Caco-2 (cell line): ENCODE measurements around the gene EFCAB5. TPM values are rescaled to one million over a fixed set of nuclear protein-coding genes. Genes with fewer than 3 reads are reported as not detected.

Experiments used
- BruUV-seq: library from RNA; stranded (reverse); fragments of 400-500 nt; replicated peaks from 2 replicates; lab custom pipeline; 2021; lab: Mats Ljungman, UMichigan
- CTCF ChIA-PET: fragments of 300-600 bp; sonication (Branson Sonifier 250); formaldehyde crosslinking; loops from one replicate; lab custom pipeline; 2022; ENCODE audit warnings: antibody characterized with exemption; lab: Charles Lee
- POLR2A ChIA-PET: fragments of 300-600 bp; sonication (Branson Sonifier 250); formaldehyde crosslinking; loops from one replicate; lab custom pipeline; 2022; ENCODE audit warnings: antibody characterized with exemption; lab: Charles Lee
- DNase-seq, 2 experiments: peaks; one replicate each; pipeline versions ENCODE4 v3.0.0 to v3.0.0-alpha.2; 2020 to 2022
- H3K27me3 ChIP-seq: replicated peaks from 2 replicates; pipeline ENCODE4 v1.6.0; 2011; ENCODE audit warnings: low read length; ENCODE audit not compliant: control insufficient read depth, insufficient read depth
- H3K36me3 ChIP-seq: 2 replicates; pipeline ENCODE4 v1.5.1; 2011; ENCODE audit warnings: low read length; ENCODE audit not compliant: control insufficient read depth, insufficient read depth
- H3K4me1 ChIP-seq: fragments of 250-450 bp; sonication (Bioruptor Pico); 2 replicates; pipeline ENCODE4 v1.5.1; 2020; ENCODE audit warnings: mild to moderate bottlenecking
- H3K4me3 ChIP-seq: 2 replicates; pipeline ENCODE4 v1.5.1; 2011; ENCODE audit warnings: low read depth, mild to moderate bottlenecking, control low read depth, low read length
- H3K9me3 ChIP-seq: fragments of 250-450 bp; sonication (Bioruptor Pico); 2 replicates; pipeline ENCODE4 v1.5.1; 2020; ENCODE audit warnings: mild to moderate bottlenecking, moderate library complexity
- H3K27ac Mint-ChIP-seq: one replicate; pipeline ENCODE4 v1.8.0; 2022; ENCODE audit warnings: mixed read lengths; ENCODE audit not compliant: unreplicated experiment
- H3K27me3 Mint-ChIP-seq: one replicate; pipeline ENCODE4 v1.8.0; 2022; ENCODE audit warnings: mixed read lengths; ENCODE audit not compliant: insufficient read depth, unreplicated experiment
- H3K36me3 Mint-ChIP-seq: one replicate; pipeline ENCODE4 v1.8.0; 2022; ENCODE audit warnings: mild to moderate bottlenecking, mixed read lengths; ENCODE audit not compliant: insufficient read depth, unreplicated experiment
- H3K4me1 Mint-ChIP-seq: one replicate; pipeline ENCODE4 v1.8.0; 2022; ENCODE audit warnings: low read depth, mixed read lengths; ENCODE audit not compliant: unreplicated experiment
- H3K4me3 Mint-ChIP-seq: one replicate; pipeline ENCODE4 v1.8.0; 2022; ENCODE audit warnings: mild to moderate bottlenecking, moderate library complexity, mixed read lengths; ENCODE audit not compliant: unreplicated experiment
- H3K9me3 Mint-ChIP-seq: one replicate; pipeline ENCODE4 v1.8.0; 2022; ENCODE audit warnings: mixed read lengths; ENCODE audit not compliant: unreplicated experiment
- CTCF ChIP-seq, 2 experiments: fragments of 200-600 bp in 1 of 2; IDR thresholded peaks; 1 replicate in 1 of 2; 2 replicates in 1 of 2; pipeline versions ENCODE4 v1.5.1 to v1.8.0; 2011 to 2022; ENCODE audit warnings: antibody characterized with exemption in 1 of 2, control low read depth in 1 of 2, inconsistent platforms in 1 of 2, low read depth in 1 of 2, low read length in 1 of 2, mild to moderate bottlenecking in 1 of 2, moderate library complexity in 1 of 2; ENCODE audit not compliant: insufficient read depth in 1 of 2, severe bottlenecking in 1 of 2, unreplicated experiment in 1 of 2
- intact Hi-C: fragments of 100-400 bp; cut with micrococcal nuclease; formaldehyde crosslinking; loops from one replicate; pipeline ENCODE4 v1.10.0; 2022; ENCODE audit not compliant: unreplicated experiment
- total RNA-seq: library from RNA; stranded (reverse); gene quantifications from 2 replicates; pipeline ENCODE4 v1.2.3, GENCODE V29; 2022

EFCAB5 gene
- total RNA-seq, 1 experiment from 2014 or later: 0.43 TPM

DNA sequence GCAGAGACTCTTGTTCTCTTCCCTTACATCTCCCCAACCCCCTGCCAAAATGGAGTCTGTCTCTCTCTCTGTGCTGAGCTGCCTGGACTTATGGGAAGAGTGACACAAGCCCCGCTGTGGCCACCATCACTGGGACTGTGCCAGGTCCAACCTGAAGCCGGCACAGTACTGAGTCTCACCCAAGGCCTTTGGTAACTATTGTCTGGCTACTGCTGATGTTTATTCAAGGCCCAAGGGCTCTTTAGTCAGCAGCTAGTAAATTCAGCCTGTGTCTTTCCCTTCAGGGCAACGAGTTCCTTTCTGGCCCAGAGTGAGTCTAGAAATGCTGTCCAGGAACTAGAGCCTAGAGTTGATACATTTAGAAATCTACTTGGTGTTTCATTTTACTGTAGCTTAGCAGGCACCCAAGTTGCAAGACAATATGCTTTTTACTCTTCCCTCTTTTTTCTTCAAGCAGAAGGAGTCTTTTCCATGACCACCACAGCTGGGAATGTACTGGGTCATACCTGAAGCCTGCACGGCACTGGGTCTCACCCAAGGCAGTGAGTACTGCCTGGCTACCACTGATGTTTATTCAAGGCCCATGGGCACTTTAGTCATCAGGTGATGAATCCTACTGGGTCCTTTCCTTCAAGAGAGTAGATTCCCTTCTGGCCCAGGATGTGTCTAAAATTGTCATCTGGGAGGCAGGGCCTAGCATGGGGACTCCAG is 17.7 kb downstream of the EFCAB5 start:
- intact Hi-C loops: no loop called here
- H3K36me3 Mint-ChIP-seq: no peaks in the 10 kb centered on the region
- DNase-seq: no peak
- no peaks in the 10 kb centered on the region for H3K4me1 Mint-ChIP-seq
- no peak overlapping the region for H3K27ac Mint-ChIP-seq
- POLR2A ChIA-PET: no interaction called here
- H3K27me3 ChIP-seq: no peaks in the 10 kb centered on the region
- H3K4me3 Mint-ChIP-seq: no peak overlapping the region
- no peak overlapping the region for H3K4me3 ChIP-seq
- H3K9me3 Mint-ChIP-seq: peaks cover 19% of the 10 kb centered on the region
- peaks cover 7% of the 10 kb centered on the region for H3K9me3 ChIP-seq
- no peaks in the 10 kb centered on the region for H3K27me3 Mint-ChIP-seq
- CTCF ChIA-PET: no interaction called here
- BruUV-seq: no TSS peak
- no peak for TF ChIP-seq CTCF (IDR thresholded peaks at IDR 0.05; ENCODE audit: insufficient read depth in 1 of 2, low read depth in 1 of 2, low read length in 1 of 2, severe bottlenecking in 1 of 2, unreplicated experiment in 1 of 2)
- no peaks in the 10 kb centered on the region for H3K36me3 ChIP-seq
- H3K4me1 ChIP-seq: no peaks in the 10 kb centered on the region

DNA sequence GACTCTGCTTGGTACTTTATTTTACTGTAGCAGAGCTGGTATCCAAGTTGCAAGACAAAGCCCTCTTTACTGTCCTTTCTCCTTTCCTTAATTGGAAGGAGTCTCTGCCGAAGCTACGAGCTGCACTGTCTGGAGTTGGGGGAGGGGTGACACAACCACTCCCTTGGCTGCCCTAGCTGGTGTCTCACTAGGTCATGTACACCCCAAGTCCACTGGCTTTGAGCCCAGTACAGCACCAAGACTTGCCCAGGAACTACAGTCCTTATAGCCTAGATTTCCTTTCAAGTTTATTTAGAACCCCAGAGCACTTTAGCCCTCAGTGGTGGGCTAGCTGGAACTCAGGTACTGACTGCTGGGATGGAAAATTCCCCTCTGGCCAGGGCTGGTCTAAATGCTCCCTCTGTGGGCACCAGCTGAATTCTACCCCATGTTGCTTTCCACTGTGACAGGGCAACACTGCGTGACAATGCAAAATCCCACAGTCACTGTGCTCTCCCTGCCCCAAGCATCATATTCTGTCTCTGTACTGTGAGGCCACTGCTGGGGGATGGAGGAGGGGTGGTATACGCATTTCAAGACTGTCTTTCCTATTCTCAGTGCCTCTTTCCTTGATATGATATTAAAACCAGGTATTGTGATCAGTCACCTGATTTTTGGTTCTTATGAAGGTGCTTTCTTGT is 18.4 kb downstream of the EFCAB5 start:
- H3K9me3 ChIP-seq: no peaks in the 10 kb centered on the region; the same call in 1 of the 2 replicates
- DNase-seq: no peak
- no TSS peak for BruUV-seq
- intact Hi-C loops: no loop called here
- no peaks in the 10 kb centered on the region for H3K36me3 ChIP-seq
- ChIA-PET POLR2A (no interaction called here), CTCF (no interaction called here)
- H3K36me3 Mint-ChIP-seq: no peaks in the 10 kb centered on the region
- H3K27me3 Mint-ChIP-seq: no peaks in the 10 kb centered on the region
- H3K4me3 Mint-ChIP-seq: no peak overlapping the region
- no peak for TF ChIP-seq CTCF (IDR thresholded peaks at IDR 0.05; ENCODE audit: insufficient read depth in 1 of 2, low read depth in 1 of 2, low read length in 1 of 2, severe bottlenecking in 1 of 2, unreplicated experiment in 1 of 2)
- H3K4me1 Mint-ChIP-seq: no peaks in the 10 kb centered on the region
- H3K27ac Mint-ChIP-seq: no peak overlapping the region
- no peaks in the 10 kb centered on the region for H3K4me1 ChIP-seq
- no peak overlapping the region for H3K4me3 ChIP-seq
- no peaks in the 10 kb centered on the region for H3K27me3 ChIP-seq
- H3K9me3 Mint-ChIP-seq: peaks cover 19% of the 10 kb centered on the region

DNA sequence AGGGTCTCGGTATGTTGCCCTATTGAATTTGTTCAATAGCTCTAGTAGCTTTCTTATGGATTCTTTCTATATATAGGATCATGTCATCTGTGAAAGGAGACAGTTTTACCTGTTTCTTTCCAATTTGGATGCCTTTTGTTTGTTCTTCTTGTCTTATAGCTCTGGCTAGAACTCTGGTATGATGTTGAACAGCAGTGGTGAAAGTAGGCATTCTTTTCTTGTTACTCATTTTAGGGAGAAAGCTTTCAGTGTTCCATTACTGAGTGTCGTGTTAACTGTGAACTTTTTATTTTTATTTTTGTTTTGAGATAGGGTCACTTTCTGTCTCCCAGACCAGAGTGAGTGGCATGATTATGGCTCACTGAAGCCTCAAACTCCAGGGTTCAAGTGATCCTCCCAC is 21.2 kb downstream of the EFCAB5 start:
- H3K36me3 Mint-ChIP-seq: no peaks in the 10 kb centered on the region
- CTCF ChIA-PET: no interaction called here
- Histone ChIP-seq H3K36me3 (no peaks in the 10 kb centered on the region), H3K4me3 (no peak overlapping the region), H3K27me3 (no peaks in the 10 kb centered on the region), H3K4me1 (no peaks in the 10 kb centered on the region), H3K9me3 (no peaks in the 10 kb centered on the region)
- no peak for DNase-seq
- TF ChIP-seq CTCF (IDR thresholded peaks at IDR 0.05; ENCODE audit: insufficient read depth in 1 of 2, low read depth in 1 of 2, low read length in 1 of 2, severe bottlenecking in 1 of 2, unreplicated experiment in 1 of 2): no peak
- H3K27me3 Mint-ChIP-seq: no peaks in the 10 kb centered on the region
- intact Hi-C loops: no loop called here
- no peak overlapping the region for H3K4me3 Mint-ChIP-seq
- no peaks in the 10 kb centered on the region for H3K4me1 Mint-ChIP-seq
- H3K9me3 Mint-ChIP-seq: peaks cover 2% of the 10 kb centered on the region
- POLR2A ChIA-PET: no interaction called here
- BruUV-seq: no TSS peak
- no peak overlapping the region for H3K27ac Mint-ChIP-seq
